ENCODE results near the gene FRY.

- TF ChIP-seq CTCF (IDR thresholded peaks at IDR 0.05; ENCODE audit: low read depth, low read length, missing input control), result no peak
- no peak for TF ChIP-seq REST (IDR thresholded peaks at IDR 0.05)
- TF ChIP-seq YY1 (IDR thresholded peaks at IDR 0.05), result no peak
- no peak for TF ChIP-seq FOXA1 (IDR thresholded peaks at IDR 0.05)
- no peak for TF ChIP-seq SP1 (IDR thresholded peaks at IDR 0.05)
- TF ChIP-seq ZBTB33 (IDR thresholded peaks at IDR 0.05), result no peak
- no peak for TF ChIP-seq MAX (IDR thresholded peaks at IDR 0.05)
- no peak for TF ChIP-seq HNF4A (conservative IDR thresholded peaks at IDR 0.05)
- TF ChIP-seq RAD21 (IDR thresholded peaks at IDR 0.05), result no peak
- no peak for TF ChIP-seq JUND (IDR thresholded peaks at IDR 0.05)
- no peak for TF ChIP-seq ATF3 (IDR thresholded peaks at IDR 0.05)
- TF ChIP-seq TAF1 (conservative IDR thresholded peaks at IDR 0.05), result no peak
Observed at GRCh38 chr13:32127691-32128090, 96.1 kb downstream of the FRY start.
